Measurements from ENCODE around the gene CCDC88B.

- no peak for TF ChIP-seq CTCF (IDR thresholded peaks at IDR 0.05)
- TF ChIP-seq POLR2A (IDR thresholded peaks at IDR 0.05) = no peak
- TF ChIP-seq POLR2AphosphoS5 (IDR thresholded peaks at IDR 0.05) = no peak
These were observed 21.7 kb downstream of the CCDC88B start for GRCh38 chr11:64361659-64362058.
